PC-3 (cell line): Measurements from ENCODE around the gene DCLK1.

Experiments
- CTCF ChIP-seq: fragments of 300-600 bp; sonication (generic); conservative IDR thresholded peaks from 2 replicates; pipeline ENCODE4 v1.5.1; 2017; ENCODE audit warnings: antibody characterized with exemption, low read depth, mild to moderate bottlenecking, low read length
- EZH2 ChIP-seq: fragments of 300-600 bp; sonication (generic); IDR thresholded peaks from one replicate; pipeline ENCODE4 v1.6.1; 2017; ENCODE audit warnings: antibody characterized with exemption, mild to moderate bottlenecking, low read length; ENCODE audit not compliant: unreplicated experiment

GRCh38 chr13:35882722-35883497, 248.3 kb downstream of the DCLK1 start:
- TF ChIP-seq CTCF: no peak
- no peak for TF ChIP-seq EZH2
